ENCODE measurements around the gene E2F6. TPM values are rescaled to one million over a fixed set of nuclear protein-coding genes. Genes with fewer than 3 reads are reported as not detected.

Gene E2F6
- total and polyA plus RNA-seq, 10 donors: 4.7 to 13.6 (median 8.3) TPM

DNA sequence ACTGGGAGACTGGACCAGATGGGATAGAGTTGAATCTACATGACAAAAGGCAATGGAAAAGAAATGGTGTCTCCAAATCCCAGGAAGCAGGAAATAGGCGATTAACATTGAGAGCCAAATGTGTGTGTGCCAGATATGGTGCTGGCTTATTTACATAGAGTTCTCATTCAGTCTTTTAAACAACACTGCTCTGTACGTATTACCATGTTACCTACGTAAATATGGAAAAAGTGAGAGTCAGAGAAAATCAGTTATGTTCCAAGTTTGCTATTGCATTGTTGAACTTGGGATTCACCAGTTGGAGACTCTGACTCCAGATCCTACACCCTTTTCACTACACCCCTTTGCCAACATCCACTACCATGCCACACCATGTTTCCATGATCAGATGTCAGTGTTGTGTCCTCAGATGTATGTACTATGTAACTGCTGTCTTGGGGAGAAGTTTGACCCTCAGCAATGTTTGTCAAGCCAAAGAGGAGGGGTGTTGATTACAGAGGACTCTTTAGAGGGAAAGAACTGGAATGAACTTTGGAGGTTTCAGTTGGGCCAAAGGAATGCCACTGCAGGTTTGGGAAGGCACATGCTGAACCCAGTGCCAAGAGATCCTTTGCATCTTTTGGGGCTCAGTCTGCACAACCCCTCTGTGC is 48.2 kb upstream of the E2F6 start:
- intact Hi-C loops (cut with DNase I; ENCODE audit: low total_unique reads): no loop called here

DNA sequence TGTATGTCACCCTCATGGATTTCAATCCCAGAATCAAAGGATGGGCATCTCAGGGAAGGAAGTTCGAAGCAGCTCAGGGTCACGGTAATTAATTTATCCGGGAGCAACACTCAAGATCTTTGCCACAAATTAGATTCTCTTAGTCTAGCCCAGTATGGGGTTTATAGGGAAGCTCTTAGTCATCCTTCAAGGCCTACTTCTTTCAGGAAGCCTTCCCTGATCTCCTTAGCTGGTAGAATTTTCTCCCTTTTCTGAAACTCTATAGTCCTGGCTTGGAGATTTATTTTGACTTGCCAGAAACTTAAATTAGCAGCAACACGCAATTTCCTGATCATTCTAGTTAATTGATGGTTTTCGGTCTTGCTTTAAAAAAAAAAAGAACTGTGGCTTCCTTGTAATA is 47.4 kb upstream of the E2F6 start:
- no peaks in the 10 kb centered on the region for H3K4me1 ChIP-seq
- DNase-seq: no peak
- intact Hi-C loops (cut with DNase I; ENCODE audit: low total_unique reads): no loop called here
- 80 to 86% (median 83%) methylated on average over 5 of the region's 5 CpGs for WGBS, 5 donors
- H3K9me3 ChIP-seq: peaks cover 0 to 2% (median 0%) of the 10 kb centered on the region in 8 donors
- H3K36me3 ChIP-seq: no peaks in the 10 kb centered on the region
- peaks cover 0 to 32% (median 0%) of the 10 kb centered on the region in 7 donors for H3K27me3 ChIP-seq (replicated peaks in 1 of 7)
- TF ChIP-seq POLR2A (IDR thresholded peaks at IDR 0.05) (no peak), POLR2AphosphoS5 (IDR thresholded peaks at IDR 0.05) (no peak), CTCF (IDR thresholded peaks at IDR 0.05 in 8 of 11, conservative IDR thresholded peaks at IDR 0.05 in 3 of 11) (no peak)
- H3K27ac ChIP-seq: no peak overlapping the region
- H3K4me3 ChIP-seq: no peak overlapping the region

More for the DNA sequence above, 48.2 kb upstream of the E2F6 start:
- no peak overlapping the region for H3K4me3 ChIP-seq
- H3K9me3 ChIP-seq: peaks cover 0 to 10% (median 5%) of the 10 kb centered on the region in 8 donors
- TF ChIP-seq POLR2A (IDR thresholded peaks at IDR 0.05) (no peak), POLR2AphosphoS5 (IDR thresholded peaks at IDR 0.05) (no peak), CTCF (IDR thresholded peaks at IDR 0.05 in 8 of 11, conservative IDR thresholded peaks at IDR 0.05 in 3 of 11) (no peak)
- no peak for DNase-seq
- no peak overlapping the region for H3K27ac ChIP-seq
- H3K4me1 ChIP-seq: no peaks in the 10 kb centered on the region
- peaks cover 0 to 32% (median 0%) of the 10 kb centered on the region in 7 donors for H3K27me3 ChIP-seq (replicated peaks in 1 of 7)
- 72 to 91% (median 84%) methylated on average over 3 of the region's 3 CpGs for WGBS, 5 donors
- no peaks in the 10 kb centered on the region for H3K36me3 ChIP-seq

DNA sequence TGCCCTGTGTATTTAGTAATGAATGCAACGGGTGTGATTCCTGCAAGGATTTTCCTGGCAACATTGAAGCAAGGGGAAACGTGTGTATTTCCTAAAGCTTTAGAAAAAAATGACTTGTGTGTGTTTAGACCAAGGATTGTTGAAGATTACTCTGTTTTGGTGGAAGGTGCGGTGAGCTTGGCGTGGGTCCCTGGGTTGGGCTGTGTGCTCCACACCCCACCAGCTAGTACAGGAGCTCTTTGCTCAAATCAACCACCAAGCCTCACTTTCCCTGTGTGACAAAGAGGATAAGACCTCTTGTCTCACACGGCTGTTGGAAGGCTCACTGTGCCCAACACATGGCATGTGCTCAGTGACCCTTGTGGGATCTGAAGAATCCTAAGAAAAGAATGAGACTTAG is 46.5 kb upstream of the E2F6 start:
- TF ChIP-seq POLR2AphosphoS5 (IDR thresholded peaks at IDR 0.05): no peak
- no peak for TF ChIP-seq POLR2A (IDR thresholded peaks at IDR 0.05)
- TF ChIP-seq CTCF (IDR thresholded peaks at IDR 0.05 in 8 of 11, conservative IDR thresholded peaks at IDR 0.05 in 3 of 11): no peak
- Histone ChIP-seq H3K9me3 (no peaks in the 10 kb centered on the region), H3K27ac (no peak overlapping the region), H3K27me3 (replicated peaks in 1 of 7) (peaks cover 0 to 36% (median 0%) of the 10 kb centered on the region in 7 donors), H3K4me3 (no peak overlapping the region), H3K36me3 (no peaks in the 10 kb centered on the region), H3K4me1 (no peaks in the 10 kb centered on the region)
- no peak for DNase-seq
- WGBS, 5 donors: 61 to 74% (median 72%) methylated on average over 5 of the region's 5 CpGs
- intact Hi-C loops (cut with DNase I; ENCODE audit: low total_unique reads): no loop called here

- WGBS, 5 donors: 69 to 80% (median 78%) methylated on average over 3 of the region's 3 CpGs
- intact Hi-C loops (cut with DNase I; ENCODE audit: low total_unique reads): no loop called here
Measured at GRCh38 chr2:11509657-11510360, 43.8 kb upstream of the E2F6 start.

More at GRCh38 chr2:11509657-11510360, 43.8 kb upstream of the E2F6 start:
- no peak overlapping the region for H3K27ac ChIP-seq
- H3K36me3 ChIP-seq: no peaks in the 10 kb centered on the region
- H3K9me3 ChIP-seq: no peaks in the 10 kb centered on the region
- H3K27me3 ChIP-seq (replicated peaks in 1 of 7): peaks cover 0 to 30% (median 0%) of the 10 kb centered on the region in 7 donors
- no peaks in the 10 kb centered on the region for H3K4me1 ChIP-seq
- no peak overlapping the region for H3K4me3 ChIP-seq
- DNase-seq: no peak
- no peak for TF ChIP-seq POLR2A (IDR thresholded peaks at IDR 0.05)
- TF ChIP-seq POLR2AphosphoS5 (IDR thresholded peaks at IDR 0.05): no peak
- TF ChIP-seq CTCF (IDR thresholded peaks at IDR 0.05 in 8 of 11, conservative IDR thresholded peaks at IDR 0.05 in 3 of 11): no peak

All from spleen (tissue), 11 donors.